ENCODE measurements around the gene SYT1.

Gene SYT1

GRCh38 chr12:79329933-79330332 lies 465.4 kb downstream of the SYT1 start:
- in situ Hi-C loops (cut with HindIII; ENCODE audit: low sequenced_read_pairs), result no loop called here
- DNase-seq (ENCODE audit: low read depth), result peak; percentile 2
- TF ChIP-seq CTCF (IDR thresholded peaks at IDR 0.05; ENCODE audit: low read depth, low read length, missing control alignments), result no peak
- no peak overlapping the region for H3K4me3 ChIP-seq (ENCODE audit: low read depth, low read length)

GRCh38 chr12:79331870-79332269 lies 467.3 kb downstream of the SYT1 start:
- TF ChIP-seq CTCF (IDR thresholded peaks at IDR 0.05; ENCODE audit: low read depth, low read length, missing control alignments), result no peak
- peak; percentile 1 for DNase-seq (ENCODE audit: low read depth)
- in situ Hi-C loops (cut with HindIII; ENCODE audit: low sequenced_read_pairs), result no loop called here
- no peak overlapping the region for H3K4me3 ChIP-seq (ENCODE audit: low read depth, low read length)

- no peak overlapping the region for H3K4me3 ChIP-seq (ENCODE audit: low read depth, low read length)
- DNase-seq (ENCODE audit: low read depth), result no peak
- TF ChIP-seq CTCF (IDR thresholded peaks at IDR 0.05; ENCODE audit: low read depth, low read length, missing control alignments), result no peak
- in situ Hi-C loops (cut with HindIII; ENCODE audit: low sequenced_read_pairs), result no loop called here
Observed at GRCh38 chr12:79333144-79333543, 468.6 kb downstream of the SYT1 start.

GRCh38 chr12:79337662-79338290 lies 473.2 kb downstream of the SYT1 start:
- no peak for TF ChIP-seq CTCF (IDR thresholded peaks at IDR 0.05; ENCODE audit: low read depth, low read length, missing control alignments)

GRCh38 chr12:79344855-79345847 lies 480.6 kb downstream of the SYT1 start:
- TF ChIP-seq CTCF (IDR thresholded peaks at IDR 0.05; ENCODE audit: low read depth, low read length, missing control alignments), result peak; percentile 73
- no peak overlapping the region for H3K4me3 ChIP-seq (ENCODE audit: low read depth, low read length)
- in situ Hi-C loops (cut with HindIII; ENCODE audit: low sequenced_read_pairs), result no loop called here
- peak; percentile 3 for DNase-seq (ENCODE audit: low read depth)

More at GRCh38 chr12:79337662-79338290, 473.2 kb downstream of the SYT1 start:
- in situ Hi-C loops (cut with HindIII; ENCODE audit: low sequenced_read_pairs), result no loop called here
- no peak overlapping the region for H3K4me3 ChIP-seq (ENCODE audit: low read depth, low read length)
- DNase-seq (ENCODE audit: low read depth), result no peak

- TF ChIP-seq CTCF (IDR thresholded peaks at IDR 0.05; ENCODE audit: low read depth, low read length, missing control alignments), result no peak
- no peak for DNase-seq (ENCODE audit: low read depth)
- no peak overlapping the region for H3K4me3 ChIP-seq (ENCODE audit: low read depth, low read length)
- in situ Hi-C loops (cut with HindIII; ENCODE audit: low sequenced_read_pairs), result no loop called here
Observed at GRCh38 chr12:79347866-79348265, 483.3 kb downstream of the SYT1 start.

All from astrocyte of the cerebellum (primary cell).